Thoracic aorta (tissue), 2 donors: ENCODE data around the gene SLC13A3. TPM values are rescaled to one million over a fixed set of nuclear protein-coding genes. Genes with fewer than 3 reads are reported as not detected.

Experiments used
- ATAC-seq: fragments of 150-250 bp; one replicate; pipeline ENCODE4 v1.8.0; 2017; ENCODE audit warnings: low read depth; ENCODE audit not compliant: insufficient number of reproducible peaks, low FRiP score
- DNase-seq: peaks from one replicate; pipeline ENCODE4 v3.0.0-alpha.2; 2020; ENCODE audit warnings: low spot score
- H3K27ac ChIP-seq, 2 donors: fragments of 200-600 bp; sonication (generic); 1 replicate in 1 of 2; 2 replicates in 1 of 2; pipeline ENCODE4 v1.5.1; 2016; ENCODE audit warnings: mild to moderate bottlenecking in 2 of 2, moderate library complexity in 2 of 2
- H3K27me3 ChIP-seq: fragments of 200-600 bp; sonication (generic); replicated peaks from 2 replicates; pipeline ENCODE4 v1.6.0; 2016; ENCODE audit warnings: mild to moderate bottlenecking; ENCODE audit not compliant: insufficient read depth
- H3K36me3 ChIP-seq: fragments of 200-600 bp; sonication (generic); one replicate; pipeline ENCODE4 v1.5.1; 2016
- H3K4me1 ChIP-seq, 2 donors: fragments of 200-600 bp; sonication (generic); 1 replicate in 1 of 2; 2 replicates in 1 of 2; pipeline versions ENCODE4 v1.5.1 to v1.6.0; 2016; ENCODE audit warnings: low read depth in 2 of 2, mild to moderate bottlenecking in 1 of 2; ENCODE audit not compliant: control insufficient read depth in 1 of 2
- H3K4me3 ChIP-seq: fragments of 200-600 bp; sonication (generic); 2 replicates; pipeline ENCODE4 v1.5.1; 2016; ENCODE audit warnings: mild to moderate bottlenecking
- H3K9me3 ChIP-seq: fragments of 200-600 bp; sonication (generic); 2 replicates; pipeline ENCODE4 v1.5.1; 2016
- CTCF ChIP-seq: fragments of 200-600 bp; sonication (generic); IDR thresholded peaks from one replicate; pipeline ENCODE4 v1.5.1; 2019; ENCODE audit warnings: antibody characterized with exemption
- total RNA-seq, 2 donors: library from RNA; depleted of rRNA; stranded (reverse); fragments of >200 nt; gene quantifications; one replicate each; pipeline versions ENCODE4 v1.1.0 to v1.2.3, GENCODE V29; 2016

The SLC13A3 gene
- total RNA-seq, 2 donors from 2014 or later: 3.2 to 4.9 TPM

- Histone ChIP-seq H3K4me1 (no peaks in the 10 kb centered on the region), H3K4me3 (no peak overlapping the region), H3K27ac (no peak overlapping the region), H3K9me3 (no peaks in the 10 kb centered on the region), H3K36me3 (no peaks in the 10 kb centered on the region), H3K27me3 (no peaks in the 10 kb centered on the region)
- no peak for TF ChIP-seq CTCF
- DNase-seq: no peak
- ATAC-seq: no peak
These were observed 46.1 kb downstream of the SLC13A3 start for GRCh38 chr20:46605181-46605580.

- DNase-seq (no peak), ATAC-seq (no peak)
- no peaks in the 10 kb centered on the region for H3K27me3 ChIP-seq
- TF ChIP-seq CTCF: no peak
- no peaks in the 10 kb centered on the region for H3K4me1 ChIP-seq
- H3K36me3 ChIP-seq: no peaks in the 10 kb centered on the region
- no peak overlapping the region for H3K27ac ChIP-seq
- H3K9me3 ChIP-seq: no peaks in the 10 kb centered on the region
- no peak overlapping the region for H3K4me3 ChIP-seq
These were observed 46.6 kb downstream of the SLC13A3 start for GRCh38 chr20:46604551-46605133.

- no peak for ATAC-seq
These were observed 48.8 kb downstream of the SLC13A3 start for GRCh38 chr20:46602429-46602828.

GRCh38 chr20:46601603-46602122, 49.6 kb downstream of the SLC13A3 start:
- no peaks in the 10 kb centered on the region for H3K36me3 ChIP-seq
- no peak for TF ChIP-seq CTCF
- no peak overlapping the region for H3K27ac ChIP-seq
- no peaks in the 10 kb centered on the region for H3K27me3 ChIP-seq
- ATAC-seq (no peak), DNase-seq (no peak)
- no peaks in the 10 kb centered on the region for H3K4me1 ChIP-seq
- no peaks in the 10 kb centered on the region for H3K9me3 ChIP-seq
- no peak overlapping the region for H3K4me3 ChIP-seq

More at GRCh38 chr20:46602429-46602828, 48.8 kb downstream of the SLC13A3 start:
- no peaks in the 10 kb centered on the region for H3K36me3 ChIP-seq
- no peak for DNase-seq
- H3K4me1 ChIP-seq: no peaks in the 10 kb centered on the region
- no peaks in the 10 kb centered on the region for H3K9me3 ChIP-seq
- no peak overlapping the region for H3K27ac ChIP-seq
- H3K4me3 ChIP-seq: no peak overlapping the region
- TF ChIP-seq CTCF: no peak
- no peaks in the 10 kb centered on the region for H3K27me3 ChIP-seq

- H3K4me1 ChIP-seq: no peaks in the 10 kb centered on the region
- H3K36me3 ChIP-seq: no peaks in the 10 kb centered on the region
- no peak overlapping the region for H3K27ac ChIP-seq
- no peak for ATAC-seq
- no peaks in the 10 kb centered on the region for H3K9me3 ChIP-seq
- DNase-seq: no peak
- H3K4me3 ChIP-seq: no peak overlapping the region
- TF ChIP-seq CTCF: no peak
- no peaks in the 10 kb centered on the region for H3K27me3 ChIP-seq
These were observed 50.9 kb downstream of the SLC13A3 start for GRCh38 chr20:46600286-46600752.
